ENCODE results near the gene PCCA. TPM values are rescaled to one million over a fixed set of nuclear protein-coding genes. Genes with fewer than 3 reads are reported as not detected.
"Not testable (repeated sequence)": the region's sequence is repeated elsewhere in the genome, so short reads cannot be mapped to it uniquely, and the experiment has no call there.

The PCCA gene
- total RNA-seq (2014; rRNA removed; shearing (Covaris generic)), result 3.7 and 14.8 TPM in 2 replicates

- DNase-seq (ENCODE audit: low spot score), result peak; percentile 76
These were observed at the start of gene PCCA for GRCh38 chr13:100088644-100089464. TSS of gene PCCA (plus strand) at chr13:100089093. CDS start at chr13:100089121, 28 bp downstream.

- no peak for DNase-seq (ENCODE audit: low spot score)
These were observed 49.2 kb upstream of the PCCA start for GRCh38 chr13:100039740-100040139.

GRCh38 chr13:100040196-100040595 is 48.7 kb upstream of the PCCA start:
- no peak for DNase-seq (ENCODE audit: low spot score)

- DNase-seq (ENCODE audit: low spot score), result no peak
These were observed 44.0 kb upstream of the PCCA start for GRCh38 chr13:100044936-100045335.

GRCh38 chr13:100045355-100045754 is 43.5 kb upstream of the PCCA start:
- DNase-seq (ENCODE audit: low spot score), result no peak

GRCh38 chr13:100051070-100051469 is 37.8 kb upstream of the PCCA start:
- no peak for DNase-seq (ENCODE audit: low spot score)

- no peak for DNase-seq (ENCODE audit: low spot score)
These were observed 29.1 kb upstream of the PCCA start for GRCh38 chr13:100059827-100060226.

- peak; percentile 40 for DNase-seq (ENCODE audit: low spot score)
These were observed 25.6 kb upstream of the PCCA start for GRCh38 chr13:100063333-100063732.

GRCh38 chr13:100063906-100064305 is 25.0 kb upstream of the PCCA start:
- DNase-seq (ENCODE audit: low spot score), result no peak

GRCh38 chr13:100068133-100068931 is 20.6 kb upstream of the PCCA start:
- no peak for DNase-seq (ENCODE audit: low spot score)

- DNase-seq (ENCODE audit: low spot score), result no peak
These were observed 19.6 kb upstream of the PCCA start for GRCh38 chr13:100069278-100069677.

GRCh38 chr13:100075700-100076587 is 12.9 kb upstream of the PCCA start:
- no peak for DNase-seq (ENCODE audit: low spot score)

GRCh38 chr13:100079003-100079402 is 9.9 kb upstream of the PCCA start:
- DNase-seq (ENCODE audit: low spot score), result not testable (repeated sequence)

- not testable (repeated sequence) for DNase-seq (ENCODE audit: low spot score)
These were observed 5.5 kb upstream of the PCCA start for GRCh38 chr13:100083401-100083800.

GRCh38 chr13:100088273-100088643 is 635 bp upstream of the PCCA start:
- no peak for DNase-seq (ENCODE audit: low spot score)

GRCh38 chr13:100089465-100090032 is 656 bp downstream of the PCCA start:
- DNase-seq (ENCODE audit: low spot score), result no peak

- no peak for DNase-seq (ENCODE audit: low spot score)
These were observed 2.0 kb downstream of the PCCA start for GRCh38 chr13:100090861-100091260.

- DNase-seq (ENCODE audit: low spot score), result no peak
These were observed 2.5 kb downstream of the PCCA start for GRCh38 chr13:100091391-100091790.

- not testable (repeated sequence) for DNase-seq (ENCODE audit: low spot score)
These were observed 3.4 kb downstream of the PCCA start for GRCh38 chr13:100092273-100092672.

GRCh38 chr13:100095498-100095897 is 6.6 kb downstream of the PCCA start:
- DNase-seq (ENCODE audit: low spot score), result no peak

GRCh38 chr13:100096526-100096925 is 7.6 kb downstream of the PCCA start:
- no peak for DNase-seq (ENCODE audit: low spot score)
